HG03039 (cell line): ENCODE results near the gene RASGRF1.
"Not testable (repeated sequence)": the region's sequence is repeated elsewhere in the genome, so short reads cannot be mapped to it uniquely, and the experiment has no call there.

ENCODE experiments used
- ATAC-seq: cut with Tn5 transposase; IDR thresholded peaks from one replicate; pipeline ENCODE4 v1.9.1; 2021; ENCODE audit warnings: mild to moderate bottlenecking, moderate library complexity; ENCODE audit not compliant: unreplicated experiment

The RASGRF1 gene

GRCh38 chr15:79045041-79045440, 45.5 kb downstream of the RASGRF1 start:
- ATAC-seq, result no peak

- no peak for ATAC-seq
Observed at GRCh38 chr15:79042213-79042928, 48.2 kb downstream of the RASGRF1 start.

- ATAC-seq, result no peak
Observed at GRCh38 chr15:79041601-79042168, 48.9 kb downstream of the RASGRF1 start.

- ATAC-seq, result no peak
Observed at GRCh38 chr15:79037848-79038247, 52.7 kb downstream of the RASGRF1 start.

GRCh38 chr15:79036323-79036722, 54.3 kb downstream of the RASGRF1 start:
- no peak for ATAC-seq

GRCh38 chr15:79035814-79036213, 54.8 kb downstream of the RASGRF1 start:
- ATAC-seq, result no peak

- ATAC-seq, result no peak
Observed at GRCh38 chr15:79035111-79035601, 55.4 kb downstream of the RASGRF1 start.

GRCh38 chr15:79034284-79034683, 56.3 kb downstream of the RASGRF1 start:
- no peak for ATAC-seq

- no peak for ATAC-seq
Observed at GRCh38 chr15:79032656-79033055, 57.9 kb downstream of the RASGRF1 start.

- no peak for ATAC-seq
Observed at GRCh38 chr15:79031821-79032220, 58.8 kb downstream of the RASGRF1 start.

GRCh38 chr15:79031201-79031600, 59.4 kb downstream of the RASGRF1 start:
- ATAC-seq, result no peak

- no peak for ATAC-seq
Observed at GRCh38 chr15:79030470-79030869, 60.1 kb downstream of the RASGRF1 start.

GRCh38 chr15:79028411-79028964, 62.1 kb downstream of the RASGRF1 start:
- ATAC-seq, result no peak

- ATAC-seq, result no peak
Observed at GRCh38 chr15:79027532-79028410, 62.8 kb downstream of the RASGRF1 start.

- ATAC-seq, result no peak
Observed at GRCh38 chr15:79025802-79026201, 64.8 kb downstream of the RASGRF1 start.

GRCh38 chr15:79025201-79025600, 65.4 kb downstream of the RASGRF1 start:
- ATAC-seq, result no peak

- not testable (repeated sequence) for ATAC-seq
Observed at GRCh38 chr15:79024493-79024892, 66.1 kb downstream of the RASGRF1 start.

GRCh38 chr15:79023918-79024317, 66.7 kb downstream of the RASGRF1 start:
- ATAC-seq, result no peak

GRCh38 chr15:79023546-79023890, 67.1 kb downstream of the RASGRF1 start:
- ATAC-seq, result no peak

- ATAC-seq, result no peak
Observed at GRCh38 chr15:79018960-79019359, 71.6 kb downstream of the RASGRF1 start.

GRCh38 chr15:79017953-79018352, 72.6 kb downstream of the RASGRF1 start:
- ATAC-seq, result no peak
